Right atrium auricular region (tissue), 2 donors: ENCODE measurements around the gene MLLT10. TPM values are rescaled to one million over a fixed set of nuclear protein-coding genes. Genes with fewer than 3 reads are reported as not detected.

Source experiments
- DNase-seq: peaks from one replicate; pipeline ENCODE4 v3.0.0-alpha.2; 2019; ENCODE audit warnings: low spot score
- H3K27ac ChIP-seq, 2 donors: fragments of 200-600 bp; sonication (generic); 1 replicate in 1 of 2; 2 replicates in 1 of 2; pipeline ENCODE4 v1.5.1; 2016 to 2019
- H3K27me3 ChIP-seq, 2 donors: fragments of 200-600 bp; sonication (generic); one replicate each; pipeline versions ENCODE4 v1.5.1 to v1.6.0; 2017 to 2019
- H3K36me3 ChIP-seq: fragments of 200-600 bp; sonication (generic); one replicate; pipeline ENCODE4 v1.5.1; 2016
- H3K4me1 ChIP-seq, 2 donors: fragments of 200-600 bp; sonication (generic); one replicate each; pipeline versions ENCODE4 v1.5.1 to v1.6.0; 2017 to 2019
- H3K4me3 ChIP-seq, 2 donors: fragments of 200-600 bp; sonication (generic); 1 replicate in 1 of 2; 2 replicates in 1 of 2; pipeline ENCODE4 v1.5.1; 2017 to 2019; ENCODE audit warnings: mild to moderate bottlenecking in 1 of 2, moderate library complexity in 1 of 2
- H3K9me3 ChIP-seq, 2 donors: fragments of 200-600 bp; sonication (generic); one replicate each; pipeline ENCODE4 v1.5.1; 2019
- CTCF ChIP-seq, 2 donors: fragments of 200-600 bp; sonication (generic); IDR thresholded peaks; one replicate each; pipeline ENCODE4 v1.5.1; 2019; ENCODE audit warnings: antibody characterized with exemption in 2 of 2
- total RNA-seq, 2 donors: library from RNA; depleted of rRNA; stranded (reverse); fragments of >200 nt; gene quantifications; one replicate each; pipeline ENCODE4 v1.1.0, GENCODE V29; 2016

The MLLT10 gene
- total RNA-seq, 2 donors from 2014 or later: 18.8 to 27.2 TPM

DNA sequence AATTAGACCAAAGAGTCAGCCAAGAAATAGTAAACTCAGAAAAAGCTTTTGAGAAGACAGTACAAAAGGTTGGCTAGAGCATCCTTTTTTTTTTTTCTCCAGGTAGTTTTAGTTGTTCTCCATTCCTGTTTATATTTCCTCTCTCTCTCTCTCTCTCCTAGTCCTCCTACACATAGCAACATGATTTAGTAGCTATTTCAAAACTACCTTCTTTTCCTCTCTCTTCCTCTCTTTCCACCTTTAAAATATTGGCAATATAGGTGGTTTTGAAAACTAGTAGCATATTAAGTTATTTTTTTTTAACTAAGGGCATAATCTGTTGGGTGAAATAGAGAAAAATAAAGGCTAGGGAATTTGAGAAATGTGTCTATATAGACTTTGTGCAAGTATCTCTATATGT lies 13.5 kb upstream of the MLLT10 start:
- DNase-seq: no peak
- H3K4me1 ChIP-seq: peaks cover 0 to 37% of the 10 kb centered on the region in 2 donors
- H3K27ac ChIP-seq: peak overlapping the region; percentile 80 to 81
- no peaks in the 10 kb centered on the region for H3K36me3 ChIP-seq
- H3K4me3 ChIP-seq: peak overlapping the region in 1 of 2 donors; percentile 64
- no peak for TF ChIP-seq CTCF (IDR thresholded peaks at IDR 0.05)
- no peaks in the 10 kb centered on the region for H3K9me3 ChIP-seq
- H3K27me3 ChIP-seq: no peaks in the 10 kb centered on the region

DNA sequence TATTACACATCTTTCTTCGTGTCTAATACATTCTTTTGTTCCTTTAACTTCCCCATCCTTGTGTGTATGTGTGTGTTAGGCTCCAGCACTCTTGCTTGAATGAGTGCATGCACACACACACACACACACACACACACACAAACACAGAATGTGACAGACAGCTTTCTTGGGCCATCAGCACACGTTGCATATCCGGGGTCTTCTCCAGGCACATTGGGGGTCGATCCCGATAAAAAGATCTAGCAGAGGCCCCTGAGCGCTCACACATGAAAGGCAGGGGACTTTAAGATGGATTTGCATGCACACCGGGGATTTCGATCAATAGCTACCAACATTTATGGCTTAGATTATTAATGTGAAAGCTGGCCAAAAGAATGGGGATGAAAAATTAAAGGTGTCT lies 13.1 kb upstream of the MLLT10 start:
- Histone ChIP-seq H3K9me3 (no peaks in the 10 kb centered on the region), H3K27me3 (no peaks in the 10 kb centered on the region), H3K4me3 (no peak overlapping the region), H3K27ac (peak overlapping the region; percentile 80 to 81), H3K4me1 (peaks cover 0 to 33% of the 10 kb centered on the region in 2 donors), H3K36me3 (no peaks in the 10 kb centered on the region)
- TF ChIP-seq CTCF (IDR thresholded peaks at IDR 0.05): no peak
- DNase-seq: no peak

DNA sequence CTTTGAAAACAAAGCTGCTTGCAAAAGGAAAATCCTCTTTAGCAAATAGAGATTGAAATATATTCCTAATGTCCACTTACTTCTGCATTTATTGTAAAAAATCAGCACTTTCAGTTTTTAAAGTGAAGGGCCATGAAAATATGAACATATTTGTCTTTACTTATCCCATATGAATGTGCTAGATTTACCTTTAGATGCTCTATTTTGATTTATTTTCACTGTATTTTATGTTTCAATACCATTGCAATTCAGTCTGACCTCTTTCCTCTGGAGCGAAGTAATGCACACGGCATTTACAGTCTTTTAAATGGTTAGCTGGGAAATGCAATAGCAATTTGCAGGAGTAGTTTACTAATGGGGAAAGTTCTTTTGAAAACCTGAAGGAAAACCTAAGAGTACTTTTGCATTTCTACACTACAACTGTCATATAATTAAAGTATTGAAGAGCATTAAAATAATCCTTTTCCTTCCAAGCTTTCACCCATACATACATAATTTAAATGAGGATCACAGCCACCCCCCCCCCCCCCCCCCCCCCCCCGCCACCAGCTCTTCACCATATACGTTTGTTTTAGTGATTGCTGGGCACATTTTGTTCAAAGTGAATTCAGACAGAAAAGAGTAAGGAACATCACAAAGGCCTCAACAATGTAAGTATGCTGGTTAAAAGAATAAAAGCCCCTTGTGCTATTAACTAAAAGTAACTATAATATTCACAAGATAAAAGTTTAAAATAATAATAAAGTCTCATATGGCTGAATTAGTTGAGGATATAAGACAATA lies 12.1 kb upstream of the MLLT10 start:
- no peaks in the 10 kb centered on the region for H3K27me3 ChIP-seq
- no peak overlapping the region for H3K4me3 ChIP-seq
- DNase-seq: no peak
- no peak for TF ChIP-seq CTCF (IDR thresholded peaks at IDR 0.05)
- H3K4me1 ChIP-seq: peaks cover 0 to 29% of the 10 kb centered on the region in 2 donors
- H3K36me3 ChIP-seq: no peaks in the 10 kb centered on the region
- no peaks in the 10 kb centered on the region for H3K9me3 ChIP-seq
- H3K27ac ChIP-seq: no peak overlapping the region

GRCh38 chr10:21522631-21523406 lies 11.2 kb upstream of the MLLT10 start:
- H3K27me3 ChIP-seq: no peaks in the 10 kb centered on the region
- no peaks in the 10 kb centered on the region for H3K36me3 ChIP-seq
- H3K4me1 ChIP-seq: peaks cover 0 to 29% of the 10 kb centered on the region in 2 donors
- H3K9me3 ChIP-seq: no peaks in the 10 kb centered on the region
- H3K27ac ChIP-seq: peak overlapping the region; percentile 98
- no peak overlapping the region for H3K4me3 ChIP-seq
- no peak for TF ChIP-seq CTCF (IDR thresholded peaks at IDR 0.05)
- no peak for DNase-seq

- no peak for DNase-seq
- H3K4me1 ChIP-seq: peaks cover 0 to 29% of the 10 kb centered on the region in 2 donors
- no peaks in the 10 kb centered on the region for H3K27me3 ChIP-seq
- H3K9me3 ChIP-seq: no peaks in the 10 kb centered on the region
- no peak for TF ChIP-seq CTCF (IDR thresholded peaks at IDR 0.05)
- peak overlapping the region; percentile 98 for H3K27ac ChIP-seq
- H3K36me3 ChIP-seq: no peaks in the 10 kb centered on the region
- no peak overlapping the region for H3K4me3 ChIP-seq
Measured at GRCh38 chr10:21523557-21524008, 10.4 kb upstream of the MLLT10 start.
